HG03354 (cell line): Measurements from ENCODE around the gene ANKRD12.

Experiments used
- ATAC-seq: cut with Tn5 transposase; IDR thresholded peaks from one replicate; pipeline ENCODE4 v1.9.1; 2021; ENCODE audit warnings: mild to moderate bottlenecking; ENCODE audit not compliant: unreplicated experiment, poor library complexity, severe bottlenecking

The ANKRD12 gene

DNA sequence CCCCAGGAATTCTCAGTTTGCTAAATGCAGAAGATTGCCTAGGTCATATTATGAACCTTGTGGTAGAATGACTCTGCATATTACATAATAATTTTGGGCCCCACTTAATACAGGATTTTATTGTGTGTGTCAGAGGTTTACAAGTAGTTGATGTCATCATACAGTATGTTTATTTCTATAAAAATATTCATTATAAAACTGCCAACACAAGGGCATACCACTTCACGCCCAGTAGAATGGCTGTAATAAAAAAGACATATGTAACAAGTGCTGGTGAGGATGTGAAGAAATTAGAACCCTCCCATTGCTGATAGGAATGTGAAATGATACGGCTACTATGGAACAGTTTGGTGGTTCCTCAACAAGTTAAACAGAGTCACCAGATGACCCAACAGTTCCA, 136.6 kb downstream of the ANKRD12 start:
- ATAC-seq: no peak

- no peak for ATAC-seq
Observed at GRCh38 chr18:9275890-9276289, 139.3 kb downstream of the ANKRD12 start.

DNA sequence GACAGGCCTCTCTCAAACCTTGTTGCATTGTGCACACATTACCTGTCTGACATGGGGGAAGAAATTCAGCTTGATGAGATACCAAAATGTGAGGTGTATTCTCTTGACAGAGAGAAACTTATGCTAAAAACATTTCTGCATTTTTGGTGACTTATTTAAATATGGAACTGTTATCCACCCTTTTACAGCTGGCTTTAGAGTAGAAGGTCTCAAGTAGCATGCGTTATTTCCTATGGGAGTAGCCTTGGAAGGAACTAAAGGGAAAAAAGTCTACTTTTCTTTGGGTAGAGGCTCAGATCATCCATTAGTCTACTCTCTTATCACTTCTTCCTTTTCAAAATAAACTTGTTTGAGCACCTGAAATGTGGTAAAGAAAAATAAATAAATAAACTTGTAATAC, 141.4 kb downstream of the ANKRD12 start:
- no peak for ATAC-seq

GRCh38 chr18:9280849-9281248, 144.3 kb downstream of the ANKRD12 start:
- no peak for ATAC-seq

DNA sequence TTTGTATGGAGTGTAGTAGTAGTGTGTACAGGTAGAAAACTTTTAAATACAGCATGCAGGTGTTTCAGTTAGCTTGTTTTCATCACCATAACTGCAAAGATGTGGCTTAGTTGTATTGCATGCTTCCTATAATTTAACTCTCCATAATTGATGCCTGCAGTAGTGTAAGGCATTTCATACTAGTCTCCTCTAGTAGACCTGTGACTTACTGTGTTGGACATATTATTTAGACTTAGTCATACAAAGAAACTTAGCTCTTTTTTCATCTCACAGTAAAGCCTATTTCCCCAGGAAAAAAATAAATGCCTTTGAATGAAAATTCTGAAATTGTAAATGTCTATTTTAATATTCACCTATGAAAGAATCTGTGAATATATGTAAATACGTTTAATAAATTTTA, 145.2 kb downstream of the ANKRD12 start:
- ATAC-seq: no peak

- no peak for ATAC-seq
Observed at GRCh38 chr18:9283791-9284190, 147.2 kb downstream of the ANKRD12 start.

GRCh38 chr18:9285604-9286003, 149.0 kb downstream of the ANKRD12 start:
- ATAC-seq: no peak

GRCh38 chr18:9287036-9287435, 150.5 kb downstream of the ANKRD12 start:
- no peak for ATAC-seq

DNA sequence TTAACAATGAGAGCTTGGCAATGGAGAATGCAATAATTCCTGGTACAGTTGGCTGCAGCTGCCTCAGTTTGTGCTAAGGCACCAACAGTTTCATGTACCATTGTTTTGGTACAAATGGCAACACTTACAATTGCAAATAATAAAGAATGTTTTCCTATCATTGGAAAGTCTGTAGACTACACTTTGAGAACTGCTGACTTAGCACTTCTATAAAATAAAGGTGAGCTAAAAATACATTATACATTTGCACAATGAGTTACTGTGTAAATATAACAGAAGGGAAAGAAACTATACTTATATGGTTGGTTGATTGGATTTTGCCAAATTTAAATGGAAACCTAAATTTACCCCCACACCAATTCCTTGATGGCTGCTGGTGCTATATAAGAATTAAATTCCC, 153.1 kb downstream of the ANKRD12 start:
- ATAC-seq: no peak

DNA sequence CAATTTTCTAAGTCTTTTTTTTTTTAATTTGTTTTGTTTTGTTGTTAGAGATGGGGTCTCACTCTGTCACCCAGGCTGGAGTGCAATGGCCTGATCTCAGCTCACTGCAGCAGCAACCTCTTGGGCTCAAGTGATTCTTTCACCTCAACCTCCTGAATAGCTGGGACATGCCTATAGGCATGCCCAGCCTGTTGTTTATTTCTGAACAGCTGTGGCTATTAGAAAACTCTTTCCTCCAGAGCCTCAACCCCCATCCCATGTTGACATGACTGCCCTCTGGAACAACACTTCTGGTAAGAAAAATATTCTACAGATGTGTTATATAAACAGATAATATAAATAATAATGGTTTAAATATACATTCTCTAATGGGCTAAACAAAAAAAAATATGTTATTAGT, 153.6 kb downstream of the ANKRD12 start:
- no peak for ATAC-seq

DNA sequence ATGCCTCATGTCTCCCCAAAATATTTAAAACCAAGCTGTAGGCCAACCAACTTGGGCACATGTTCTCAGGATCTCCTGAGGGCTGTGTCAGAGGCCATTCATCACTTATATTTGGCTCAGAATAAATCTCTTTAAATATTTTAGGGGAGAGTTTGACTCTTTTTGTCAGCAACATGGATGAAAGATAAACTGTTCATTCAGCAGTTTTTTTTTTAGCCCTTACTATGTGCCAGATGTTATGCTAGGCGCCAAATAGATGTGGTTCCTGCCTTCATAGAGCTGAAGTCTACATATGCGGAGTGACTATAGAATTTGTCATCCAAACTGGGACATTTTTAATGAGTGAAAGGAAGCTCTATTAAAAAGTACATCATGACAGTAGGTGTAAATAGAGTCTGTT, 155.5 kb downstream of the ANKRD12 start:
- no peak for ATAC-seq

GRCh38 chr18:9293948-9294347, 157.4 kb downstream of the ANKRD12 start:
- ATAC-seq: no peak

DNA sequence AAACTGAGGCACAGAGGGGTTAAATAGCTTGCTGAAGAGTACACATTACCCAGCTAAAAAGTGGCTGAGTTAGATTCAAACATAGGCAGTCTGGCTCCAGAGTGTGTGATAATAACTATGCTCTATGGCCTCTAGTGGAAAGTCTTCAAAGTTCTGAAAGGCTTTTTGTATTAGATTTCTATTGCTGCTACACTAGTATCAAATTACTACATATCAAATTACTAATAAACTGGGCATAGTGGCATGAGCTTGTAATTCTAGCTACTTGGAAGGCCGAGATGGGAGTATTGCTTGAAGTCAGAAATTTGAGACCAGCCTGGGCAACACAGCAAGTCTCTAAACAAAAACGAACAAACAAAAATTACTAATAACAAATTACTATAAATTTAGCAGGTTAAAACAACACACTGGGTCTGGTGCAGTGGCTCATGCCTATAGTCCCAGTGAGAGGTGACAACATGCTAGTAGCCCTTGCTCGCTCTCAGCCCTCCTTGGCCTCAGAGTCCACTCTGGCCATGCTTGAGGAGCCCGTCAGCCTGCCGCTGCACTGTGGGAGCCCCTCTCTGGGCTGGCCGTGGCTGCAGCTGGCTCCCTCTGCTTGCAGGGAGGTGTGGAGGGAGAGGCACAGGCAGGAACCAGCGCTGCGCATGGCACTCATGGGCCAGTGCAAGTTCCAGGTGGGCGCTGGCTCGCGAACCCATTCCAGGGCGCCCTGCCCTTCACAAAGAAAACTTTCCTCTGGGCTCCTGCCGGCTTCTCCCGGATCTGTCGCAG, 159.8 kb downstream of the ANKRD12 start:
- ATAC-seq: no peak

- no peak for ATAC-seq
Observed at GRCh38 chr18:9297007-9297393, 160.4 kb downstream of the ANKRD12 start.

DNA sequence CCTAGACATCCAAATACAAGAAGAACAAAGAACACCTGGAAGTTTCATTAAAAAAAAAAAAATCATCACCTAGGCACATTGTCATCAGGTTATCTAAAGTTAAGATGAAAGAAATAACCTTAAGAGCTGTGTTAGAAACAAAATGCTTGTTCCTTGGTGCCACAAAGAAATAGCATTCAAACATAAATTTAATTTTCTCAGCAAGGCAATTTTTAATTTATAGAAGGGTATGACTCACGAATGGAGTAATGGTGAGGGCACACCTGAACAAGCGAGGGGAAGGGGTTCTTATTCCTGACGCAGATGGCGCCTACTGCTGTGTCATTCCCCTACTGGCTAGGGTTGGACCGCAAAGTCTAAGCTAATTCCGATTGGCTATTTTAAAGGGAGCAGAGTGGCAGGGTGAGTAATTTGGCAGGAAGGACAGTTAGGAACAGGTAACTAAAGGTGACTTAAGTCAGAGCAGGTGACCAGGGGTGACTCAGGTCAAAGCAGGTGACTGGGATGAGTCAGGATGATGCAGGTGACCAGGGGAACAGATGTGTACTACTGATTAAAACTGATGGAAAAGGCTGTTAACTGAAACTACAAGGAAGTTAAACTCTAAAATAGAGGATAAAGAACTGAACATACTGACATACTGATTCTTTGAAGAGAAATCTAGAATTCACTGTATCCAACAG, 167.9 kb downstream of the ANKRD12 start:
- no peak for ATAC-seq

GRCh38 chr18:9319333-9319732, 182.8 kb downstream of the ANKRD12 start:
- ATAC-seq: no peak

- ATAC-seq: no peak
Observed at GRCh38 chr18:9321017-9321452, 184.5 kb downstream of the ANKRD12 start.

- no peak for ATAC-seq
Observed at GRCh38 chr18:9321736-9322135, 185.2 kb downstream of the ANKRD12 start.

- no peak for ATAC-seq
Observed at GRCh38 chr18:9322744-9323143, 186.2 kb downstream of the ANKRD12 start.

DNA sequence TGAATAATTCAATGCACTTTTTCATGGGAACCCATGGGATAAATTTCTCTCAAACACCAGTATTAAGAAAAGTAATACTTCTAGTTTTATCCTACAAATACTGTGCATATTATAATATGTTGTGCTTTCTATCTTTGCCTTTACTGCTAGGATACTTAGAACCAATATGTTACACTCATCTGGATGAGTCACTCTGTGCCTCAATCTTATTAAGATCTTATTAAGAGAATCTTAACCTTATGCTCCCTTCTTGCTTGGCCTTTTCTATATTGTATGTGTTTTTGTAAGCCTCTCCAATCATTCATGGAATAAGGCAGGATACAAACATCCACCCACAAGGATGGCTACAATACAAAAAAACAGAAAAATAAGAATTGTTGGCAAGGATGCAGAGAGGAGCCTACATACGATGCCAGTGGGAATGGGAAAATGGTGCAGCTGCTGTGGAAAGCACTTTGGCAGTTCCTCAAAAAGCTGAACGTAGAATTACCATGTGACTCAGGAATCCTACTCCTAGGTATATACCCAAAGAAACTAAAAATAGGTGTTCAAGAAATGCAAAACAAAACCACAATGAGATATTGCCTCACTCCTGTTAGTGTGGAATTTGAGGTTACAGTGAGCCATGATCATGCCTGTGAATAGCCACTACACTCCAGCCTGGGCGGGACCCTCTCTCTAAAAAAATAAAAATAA, 187.3 kb downstream of the ANKRD12 start:
- ATAC-seq: no peak

DNA sequence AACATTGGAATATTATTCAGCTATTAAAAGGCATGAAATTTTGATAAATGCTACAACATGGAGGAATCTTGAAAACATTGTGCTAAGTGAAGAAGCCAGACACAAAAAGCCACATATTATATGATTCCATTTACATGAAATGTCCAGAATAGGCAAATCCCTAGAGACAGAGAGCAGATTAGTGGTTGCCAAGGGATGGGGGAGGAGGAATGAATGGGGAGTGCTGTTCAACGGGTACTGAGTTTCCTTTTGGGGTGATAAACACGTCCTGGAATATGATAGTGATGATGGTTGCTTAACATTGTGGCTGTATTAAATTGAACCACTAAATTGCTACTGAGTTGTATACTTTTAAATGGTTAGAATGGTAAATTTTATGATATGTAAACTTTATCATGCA, 189.1 kb downstream of the ANKRD12 start:
- no peak for ATAC-seq
